ENCODE measurements around the gene ASTN1.

ASTN1 gene

DNA sequence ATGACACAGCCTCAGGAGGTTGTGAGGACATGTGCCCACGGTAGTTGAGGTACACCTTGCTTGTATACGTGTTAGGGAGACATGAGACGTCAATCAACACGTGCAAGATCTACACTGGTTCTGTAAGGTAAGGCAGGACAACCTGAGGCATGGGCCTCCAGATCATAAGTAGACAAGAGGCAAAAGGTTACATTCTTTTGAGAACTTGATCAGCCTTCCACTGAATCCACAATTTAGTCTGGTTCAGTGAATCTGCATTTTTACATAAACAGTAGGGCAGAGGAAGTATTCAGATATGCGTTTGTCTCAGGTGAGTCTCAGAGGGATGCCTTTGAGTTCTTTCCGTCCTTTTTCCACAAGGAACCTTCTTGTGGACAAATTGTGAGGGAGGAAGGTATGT is 348.9 kb downstream of the ASTN1 start:
- Histone ChIP-seq H3K4me3 (ENCODE audit: low read length, poor library complexity, severe bottlenecking) (no peak overlapping the region), H3F3A (ENCODE audit: low read depth) (no peaks in the 10 kb centered on the region), H3K9me2 (replicated peaks; ENCODE audit: low read depth, low read length) (no peaks in the 10 kb centered on the region), H3K4me1 (ENCODE audit: insufficient read depth, low read length, poor library complexity, severe bottlenecking) (no peaks in the 10 kb centered on the region), H4K20me1 (ENCODE audit: insufficient read depth, low read length, poor library complexity, severe bottlenecking) (no peaks in the 10 kb centered on the region), H3K9ac (ENCODE audit: low read depth, low read length, poor library complexity, severe bottlenecking) (no peak overlapping the region), H3K27me3 (ENCODE audit: insufficient read depth, low read length, poor library complexity, severe bottlenecking) (no peaks in the 10 kb centered on the region), H3K36me3 (ENCODE audit: insufficient read depth, low read length) (no peaks in the 10 kb centered on the region), H3K79me2 (ENCODE audit: insufficient read depth, low read length) (no peaks in the 10 kb centered on the region), H3K4me2 (ENCODE audit: low read depth, low read length, poor library complexity, severe bottlenecking) (no peak overlapping the region), H2AFZ (ENCODE audit: low read length) (no peak overlapping the region), H3K9me3 (ENCODE audit: insufficient read depth, low read depth, low read length) (no peaks in the 10 kb centered on the region)
- TF ChIP-seq EZH2phosphoT487 (IDR thresholded peaks at IDR 0.05; ENCODE audit: borderline replicate concordance) = no peak
- TF ChIP-seq, protein P1, sequence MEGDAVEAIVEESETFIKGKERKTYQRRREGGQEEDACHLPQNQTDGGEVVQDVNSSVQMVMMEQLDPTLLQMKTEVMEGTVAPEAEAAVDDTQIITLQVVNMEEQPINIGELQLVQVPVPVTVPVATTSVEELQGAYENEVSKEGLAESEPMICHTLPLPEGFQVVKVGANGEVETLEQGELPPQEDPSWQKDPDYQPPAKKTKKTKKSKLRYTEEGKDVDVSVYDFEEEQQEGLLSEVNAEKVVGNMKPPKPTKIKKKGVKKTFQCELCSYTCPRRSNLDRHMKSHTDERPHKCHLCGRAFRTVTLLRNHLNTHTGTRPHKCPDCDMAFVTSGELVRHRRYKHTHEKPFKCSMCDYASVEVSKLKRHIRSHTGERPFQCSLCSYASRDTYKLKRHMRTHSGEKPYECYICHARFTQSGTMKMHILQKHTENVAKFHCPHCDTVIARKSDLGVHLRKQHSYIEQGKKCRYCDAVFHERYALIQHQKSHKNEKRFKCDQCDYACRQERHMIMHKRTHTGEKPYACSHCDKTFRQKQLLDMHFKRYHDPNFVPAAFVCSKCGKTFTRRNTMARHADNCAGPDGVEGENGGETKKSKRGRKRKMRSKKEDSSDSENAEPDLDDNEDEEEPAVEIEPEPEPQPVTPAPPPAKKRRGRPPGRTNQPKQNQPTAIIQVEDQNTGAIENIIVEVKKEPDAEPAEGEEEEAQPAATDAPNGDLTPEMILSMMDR (conservative IDR thresholded peaks at IDR 0.05; ENCODE audit: low read length) = no peak

DNA sequence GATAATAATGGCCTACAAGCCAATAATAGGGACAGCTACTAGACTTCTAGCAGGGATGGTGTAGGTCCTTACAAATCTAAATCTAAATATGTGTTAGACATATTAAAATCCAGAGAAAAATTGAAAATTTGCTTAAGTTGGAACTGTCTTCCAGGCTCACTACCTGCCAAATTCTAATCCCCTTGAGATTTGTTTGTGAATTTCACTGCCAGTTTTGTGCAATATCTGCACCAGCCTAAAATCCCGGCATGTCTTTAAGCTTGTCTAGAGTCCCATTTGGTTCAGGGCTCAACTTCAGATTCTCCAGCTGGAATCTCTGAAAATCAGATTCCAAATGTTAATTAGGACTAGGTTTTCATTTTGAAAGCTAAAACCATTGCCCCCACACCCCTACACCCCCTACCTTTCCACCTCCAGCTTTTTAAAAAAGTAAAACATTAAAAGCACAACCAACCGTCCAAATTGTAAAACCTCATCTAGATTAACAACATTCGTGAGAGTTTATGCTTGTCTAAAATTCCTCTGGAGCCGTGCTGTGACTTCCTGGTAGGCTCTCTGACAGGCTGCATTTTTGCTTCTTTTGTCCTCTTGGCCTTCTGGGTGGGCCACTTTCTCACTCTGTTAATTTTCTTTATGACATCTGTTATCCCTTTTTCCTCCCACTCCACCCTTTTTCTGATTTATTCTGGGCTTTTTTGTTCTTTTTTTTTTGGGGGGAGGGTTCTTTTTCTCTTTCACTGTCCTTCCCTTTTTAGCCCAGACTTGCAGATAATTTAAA is 352.8 kb downstream of the ASTN1 start:
- Histone ChIP-seq H4K20me1 (ENCODE audit: insufficient read depth, low read length, poor library complexity, severe bottlenecking) (no peaks in the 10 kb centered on the region), H3K9me2 (replicated peaks; ENCODE audit: low read depth, low read length) (no peaks in the 10 kb centered on the region), H3K79me2 (ENCODE audit: insufficient read depth, low read length) (no peaks in the 10 kb centered on the region), H3K4me3 (ENCODE audit: low read length, poor library complexity, severe bottlenecking) (no peak overlapping the region), H3K36me3 (ENCODE audit: insufficient read depth, low read length) (no peaks in the 10 kb centered on the region), H3K9ac (ENCODE audit: low read depth, low read length, poor library complexity, severe bottlenecking) (no peak overlapping the region), H3K9me3 (ENCODE audit: insufficient read depth, low read depth, low read length) (no peaks in the 10 kb centered on the region), H3K4me2 (ENCODE audit: low read depth, low read length, poor library complexity, severe bottlenecking) (no peak overlapping the region), H3K4me1 (ENCODE audit: insufficient read depth, low read length, poor library complexity, severe bottlenecking) (no peaks in the 10 kb centered on the region), H3K27me3 (ENCODE audit: insufficient read depth, low read length, poor library complexity, severe bottlenecking) (no peaks in the 10 kb centered on the region), H2AFZ (ENCODE audit: low read length) (no peak overlapping the region), H3F3A (ENCODE audit: low read depth) (no peaks in the 10 kb centered on the region)
- TF ChIP-seq, protein P1 (conservative IDR thresholded peaks at IDR 0.05; ENCODE audit: low read length) = no peak
- TF ChIP-seq EZH2phosphoT487 (IDR thresholded peaks at IDR 0.05; ENCODE audit: borderline replicate concordance) = no peak

DNA sequence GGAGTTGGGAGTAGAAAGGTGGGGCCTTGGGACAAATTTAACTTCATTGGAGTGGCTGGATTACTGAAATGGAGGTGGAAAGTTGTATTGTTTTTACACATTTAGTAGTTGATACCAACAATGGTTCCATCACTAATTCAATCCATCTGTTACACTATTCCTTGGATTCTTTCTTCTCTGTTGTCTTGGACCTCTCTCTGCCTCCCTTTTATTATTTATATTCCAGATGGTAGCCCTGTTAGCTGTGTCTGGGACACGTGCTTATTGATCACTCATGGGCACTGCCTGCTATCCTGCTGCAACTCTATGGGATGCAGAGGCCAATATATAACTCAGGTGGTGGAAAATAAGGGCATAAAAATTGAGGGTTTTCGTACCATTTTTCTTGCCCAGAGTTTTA is 355.2 kb downstream of the ASTN1 start:
- no peaks in the 10 kb centered on the region for H4K20me1 ChIP-seq (ENCODE audit: insufficient read depth, low read length, poor library complexity, severe bottlenecking)
- H3K4me2 ChIP-seq (ENCODE audit: low read depth, low read length, poor library complexity, severe bottlenecking) = no peak overlapping the region
- H3K9ac ChIP-seq (ENCODE audit: low read depth, low read length, poor library complexity, severe bottlenecking) = no peak overlapping the region
- TF ChIP-seq EZH2phosphoT487 (IDR thresholded peaks at IDR 0.05; ENCODE audit: borderline replicate concordance) = no peak
- TF ChIP-seq, protein P1 (conservative IDR thresholded peaks at IDR 0.05; ENCODE audit: low read length) = no peak
- H2AFZ ChIP-seq (ENCODE audit: low read length) = no peak overlapping the region
- H3K36me3 ChIP-seq (ENCODE audit: insufficient read depth, low read length) = no peaks in the 10 kb centered on the region
- H3K79me2 ChIP-seq (ENCODE audit: insufficient read depth, low read length) = no peaks in the 10 kb centered on the region
- H3K4me3 ChIP-seq (ENCODE audit: low read length, poor library complexity, severe bottlenecking) = no peak overlapping the region
- no peaks in the 10 kb centered on the region for H3K9me2 ChIP-seq (replicated peaks; ENCODE audit: low read depth, low read length)
- H3K27me3 ChIP-seq (ENCODE audit: insufficient read depth, low read length, poor library complexity, severe bottlenecking) = no peaks in the 10 kb centered on the region
- no peaks in the 10 kb centered on the region for H3K9me3 ChIP-seq (ENCODE audit: insufficient read depth, low read depth, low read length)
- no peaks in the 10 kb centered on the region for H3F3A ChIP-seq (ENCODE audit: low read depth)
- no peaks in the 10 kb centered on the region for H3K4me1 ChIP-seq (ENCODE audit: insufficient read depth, low read length, poor library complexity, severe bottlenecking)

All from Loucy (cell line).